Lower leg skin (tissue), 3 donors: Measurements from ENCODE around the gene CALCOCO1.

Experiments used
- CTCF ChIP-seq, 3 donors: fragments of 450-650 bp; IDR thresholded peaks; one replicate each; pipeline ENCODE4 v1.5.1; 2016; ENCODE audit warnings: antibody characterized with exemption in 3 of 3, mild to moderate bottlenecking in 3 of 3, moderate library complexity in 2 of 3
- POLR2A ChIP-seq, 2 donors: fragments of 450-650 bp; IDR thresholded peaks; one replicate each; pipeline ENCODE4 v1.6.1; 2016 to 2017; ENCODE audit warnings: antibody characterized with exemption in 2 of 2, mild to moderate bottlenecking in 1 of 2, moderate library complexity in 1 of 2

GRCh38 chr12:53776872-53777271 is 49.6 kb upstream of the CALCOCO1 start:
- TF ChIP-seq POLR2A (IDR thresholded peaks at IDR 0.05) (no peak), CTCF (IDR thresholded peaks at IDR 0.05) (no peak)
